ENCODE measurements around the gene CBX1. TPM values are rescaled to one million over a fixed set of nuclear protein-coding genes. Genes with fewer than 3 reads are reported as not detected.
"Not testable (repeated sequence)": the region's sequence is repeated elsewhere in the genome, so short reads cannot be mapped to it uniquely, and the experiment has no call there.

CBX1 gene
- total RNA-seq, 3 donors from 2014 or later: 53.2 to 64.4 (median 60.8) TPM

GRCh38 chr17:48043176-48043575, 58.1 kb downstream of the CBX1 start:
- Mint-ChIP-seq H3K9me3 (no peaks in the 10 kb centered on the region), H3K27me3 (ENCODE audit: low read depth) (peaks cover 6% of the 10 kb centered on the region), H3K4me3 (no peak overlapping the region), H3K4me1 (ENCODE audit: low read depth) (peaks cover 17% of the 10 kb centered on the region), H3K36me3 (ENCODE audit: insufficient read depth) (no peaks in the 10 kb centered on the region)
- DNase-seq (no peak), ATAC-seq (no peak)

DNA sequence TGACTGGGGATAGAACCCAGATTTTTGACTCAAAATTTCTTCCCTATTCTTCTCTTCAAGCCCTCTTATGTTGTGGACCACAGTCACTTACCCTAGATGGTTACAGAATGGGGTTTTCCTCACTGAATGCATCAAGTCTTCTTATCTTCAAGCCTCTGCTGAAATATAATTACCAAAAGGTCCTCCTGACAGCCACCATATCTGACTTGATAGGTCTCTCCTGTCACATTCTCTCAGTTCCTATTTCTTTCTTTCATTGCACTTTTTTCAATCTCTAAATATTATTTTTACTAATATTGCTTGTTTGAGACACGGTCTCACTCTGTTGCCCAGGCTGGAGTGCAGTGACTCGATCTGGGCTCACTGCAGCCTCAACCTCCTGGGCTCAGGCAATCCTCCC, 62.6 kb downstream of the CBX1 start:
- Mint-ChIP-seq H3K4me3 (no peak overlapping the region), H3K4me1 (ENCODE audit: low read depth) (peaks cover 12% of the 10 kb centered on the region), H3K9me3 (no peaks in the 10 kb centered on the region), H3K27me3 (ENCODE audit: low read depth) (peaks cover 19% of the 10 kb centered on the region), H3K36me3 (ENCODE audit: insufficient read depth) (no peaks in the 10 kb centered on the region)
- no peak for DNase-seq
- ATAC-seq: no peak

- Mint-ChIP-seq H3K9me3 (no peaks in the 10 kb centered on the region), H3K4me1 (ENCODE audit: low read depth) (peaks cover 12% of the 10 kb centered on the region), H3K36me3 (ENCODE audit: insufficient read depth) (no peaks in the 10 kb centered on the region), H3K4me3 (peak overlapping the region; percentile 83), H3K27me3 (ENCODE audit: low read depth) (peaks cover 26% of the 10 kb centered on the region)
- ATAC-seq (peak in 1 of 2 donors; percentile 15), DNase-seq (no peak)
Observed at GRCh38 chr17:48037838-48038323, 63.4 kb downstream of the CBX1 start.

DNA sequence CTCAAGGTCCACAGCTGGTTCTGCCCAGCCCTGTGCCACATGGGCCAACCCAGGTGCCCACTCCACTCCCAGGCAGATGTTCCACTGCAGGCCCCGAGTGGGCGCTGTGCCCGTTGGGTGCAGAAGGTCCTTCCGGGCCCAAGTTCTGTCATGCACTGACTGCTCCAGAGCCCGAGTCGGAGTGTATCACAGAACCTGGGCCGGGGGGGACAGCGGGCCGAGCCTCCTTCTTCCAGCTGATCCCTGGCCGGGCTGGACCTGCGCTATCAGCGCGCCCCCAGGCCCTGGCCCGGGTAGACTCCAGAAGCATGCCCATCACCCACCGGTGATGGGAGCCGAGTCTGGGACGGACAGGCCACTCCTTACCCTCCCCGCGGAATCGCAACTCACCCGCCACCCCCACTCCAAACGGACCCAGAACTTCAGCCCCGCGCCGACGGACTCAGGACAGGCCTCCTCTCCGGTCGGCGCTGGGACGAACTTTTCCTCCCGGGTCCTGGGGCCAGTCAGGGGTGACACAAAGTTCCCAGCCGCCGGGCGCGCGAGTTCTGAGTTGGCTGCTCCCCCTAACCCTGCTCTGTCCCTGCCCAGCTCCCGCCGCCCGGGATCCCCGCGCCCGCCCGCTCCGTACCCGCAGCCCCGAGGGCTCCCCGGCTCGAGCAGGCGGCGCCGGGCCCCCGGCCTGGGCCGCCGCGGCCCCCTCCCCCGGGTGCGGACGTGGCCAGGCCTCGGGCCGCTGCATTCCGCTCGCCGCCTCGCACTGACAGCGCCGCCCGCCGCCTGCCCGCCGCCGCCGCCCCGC, 64.0 kb downstream of the CBX1 start, which contains the start of gene COPZ2:
COPZ2 (minus strand) TSS at position 762 of the 802 bp plus-strand sequence; CDS start at position 742, 20 bp downstream.
- Mint-ChIP-seq H3K4me1 (ENCODE audit: low read depth) (peaks cover 12% of the 10 kb centered on the region), H3K27me3 (ENCODE audit: low read depth) (peaks cover 30% of the 10 kb centered on the region), H3K36me3 (ENCODE audit: insufficient read depth) (no peaks in the 10 kb centered on the region), H3K9me3 (no peaks in the 10 kb centered on the region), H3K4me3 (peak within 1 kb of the TSS; percentile 83)
- ATAC-seq: peak; percentile 92
- peak; percentile 49 for DNase-seq

DNA sequence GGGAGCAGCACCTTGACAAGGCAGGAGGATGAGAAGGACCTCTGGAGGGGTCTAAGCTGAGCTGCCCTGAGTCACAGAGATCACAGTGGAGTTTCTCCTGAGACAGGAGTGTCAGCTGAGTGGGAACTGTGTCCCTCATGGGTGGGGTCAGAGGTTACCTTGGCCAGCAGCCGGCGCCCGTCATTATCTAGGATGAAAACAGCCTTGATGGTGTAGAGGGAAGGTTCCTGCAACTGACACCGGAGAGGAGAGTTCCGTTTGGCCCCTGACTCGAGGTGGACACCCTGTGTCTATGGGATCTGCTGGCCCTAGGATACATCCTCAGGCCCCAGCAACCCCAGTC, 64.6 kb downstream of the CBX1 start:
- ATAC-seq (no peak), DNase-seq (no peak)
- Mint-ChIP-seq H3K36me3 (ENCODE audit: insufficient read depth) (no peaks in the 10 kb centered on the region), H3K9me3 (no peaks in the 10 kb centered on the region), H3K27me3 (ENCODE audit: low read depth) (peaks cover 33% of the 10 kb centered on the region), H3K4me1 (ENCODE audit: low read depth) (peaks cover 12% of the 10 kb centered on the region), H3K4me3 (peak overlapping the region; percentile 80)

- H3K4me3 Mint-ChIP-seq; H3K9me3 Mint-ChIP-seq; DNase-seq; ATAC-seq; H3K36me3 Mint-ChIP-seq (ENCODE audit: insufficient read depth): not testable (repeated sequence)
- H3K4me1 Mint-ChIP-seq (ENCODE audit: low read depth): peaks cover 12% of the 10 kb centered on the region
- peaks cover 46% of the 10 kb centered on the region for H3K27me3 Mint-ChIP-seq (ENCODE audit: low read depth)
Observed at GRCh38 chr17:48034734-48035133, 66.5 kb downstream of the CBX1 start.

DNA sequence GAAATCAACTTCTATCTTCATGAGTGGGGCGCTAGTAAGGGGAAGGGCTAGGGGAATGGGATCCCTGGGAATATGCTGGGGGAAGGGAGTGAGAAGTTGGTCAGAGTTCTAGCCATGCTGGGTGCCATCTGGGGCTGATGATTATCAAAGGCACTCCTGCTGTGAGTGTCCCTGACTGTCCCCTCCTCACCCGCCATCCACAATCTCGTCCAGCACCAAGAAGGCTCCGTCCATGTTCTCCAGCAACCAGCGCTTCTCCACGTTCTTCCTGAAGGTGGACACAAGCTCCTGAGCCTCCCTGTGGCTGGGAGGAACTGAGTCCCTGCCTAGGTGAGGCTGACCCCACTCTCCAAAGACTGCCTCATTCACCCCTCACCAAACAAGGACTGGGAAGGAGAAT, 69.3 kb downstream of the CBX1 start:
- ATAC-seq (no peak), DNase-seq (no peak)
- Mint-ChIP-seq H3K4me1 (ENCODE audit: low read depth) (peaks cover 5% of the 10 kb centered on the region), H3K9me3 (no peaks in the 10 kb centered on the region), H3K27me3 (ENCODE audit: low read depth) (peaks cover 39% of the 10 kb centered on the region), H3K36me3 (ENCODE audit: insufficient read depth) (no peaks in the 10 kb centered on the region), H3K4me3 (no peak overlapping the region)

DNA sequence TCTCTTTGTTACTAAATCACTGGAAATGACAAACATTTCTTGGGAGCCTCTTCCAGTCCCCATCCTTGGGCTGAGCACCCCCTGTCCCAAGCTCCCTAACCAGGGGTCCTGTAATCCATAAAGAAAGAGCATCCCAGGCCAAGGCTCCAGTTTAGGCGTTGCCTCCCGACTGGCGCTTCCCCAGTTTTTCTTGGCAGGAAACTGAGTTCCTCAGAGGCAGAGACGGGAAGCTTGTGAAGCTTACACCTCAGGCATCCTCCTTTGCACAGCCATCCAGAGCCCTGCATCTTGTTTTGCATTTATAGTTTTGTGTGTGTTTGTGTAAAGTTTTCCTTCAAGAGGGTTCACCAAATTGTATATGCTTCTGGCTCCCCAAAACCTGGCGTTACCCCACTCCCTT, 70.7 kb downstream of the CBX1 start:
- Mint-ChIP-seq H3K9me3 (no peaks in the 10 kb centered on the region), H3K27me3 (ENCODE audit: low read depth) (peaks cover 35% of the 10 kb centered on the region), H3K4me3 (no peak overlapping the region), H3K4me1 (ENCODE audit: low read depth) (peaks cover 14% of the 10 kb centered on the region), H3K36me3 (ENCODE audit: insufficient read depth) (no peaks in the 10 kb centered on the region)
- no peak for DNase-seq
- ATAC-seq: no peak

- no peaks in the 10 kb centered on the region for H3K36me3 Mint-ChIP-seq (ENCODE audit: insufficient read depth)
- peaks cover 28% of the 10 kb centered on the region for H3K4me1 Mint-ChIP-seq (ENCODE audit: low read depth)
- H3K27me3 Mint-ChIP-seq (ENCODE audit: low read depth): peaks cover 34% of the 10 kb centered on the region
- ATAC-seq (no peak), DNase-seq (no peak)
- H3K4me3 Mint-ChIP-seq: no peak overlapping the region
- no peaks in the 10 kb centered on the region for H3K9me3 Mint-ChIP-seq
Observed at GRCh38 chr17:48028736-48029135, 72.5 kb downstream of the CBX1 start.

GRCh38 chr17:48027322-48027981, 73.8 kb downstream of the CBX1 start:
- H3K4me3 Mint-ChIP-seq: no peak overlapping the region
- H3K27me3 Mint-ChIP-seq (ENCODE audit: low read depth): peaks cover 30% of the 10 kb centered on the region
- no peak for DNase-seq
- ATAC-seq: no peak
- no peaks in the 10 kb centered on the region for H3K36me3 Mint-ChIP-seq (ENCODE audit: insufficient read depth)
- no peaks in the 10 kb centered on the region for H3K9me3 Mint-ChIP-seq
- peaks cover 33% of the 10 kb centered on the region for H3K4me1 Mint-ChIP-seq (ENCODE audit: low read depth)

DNA sequence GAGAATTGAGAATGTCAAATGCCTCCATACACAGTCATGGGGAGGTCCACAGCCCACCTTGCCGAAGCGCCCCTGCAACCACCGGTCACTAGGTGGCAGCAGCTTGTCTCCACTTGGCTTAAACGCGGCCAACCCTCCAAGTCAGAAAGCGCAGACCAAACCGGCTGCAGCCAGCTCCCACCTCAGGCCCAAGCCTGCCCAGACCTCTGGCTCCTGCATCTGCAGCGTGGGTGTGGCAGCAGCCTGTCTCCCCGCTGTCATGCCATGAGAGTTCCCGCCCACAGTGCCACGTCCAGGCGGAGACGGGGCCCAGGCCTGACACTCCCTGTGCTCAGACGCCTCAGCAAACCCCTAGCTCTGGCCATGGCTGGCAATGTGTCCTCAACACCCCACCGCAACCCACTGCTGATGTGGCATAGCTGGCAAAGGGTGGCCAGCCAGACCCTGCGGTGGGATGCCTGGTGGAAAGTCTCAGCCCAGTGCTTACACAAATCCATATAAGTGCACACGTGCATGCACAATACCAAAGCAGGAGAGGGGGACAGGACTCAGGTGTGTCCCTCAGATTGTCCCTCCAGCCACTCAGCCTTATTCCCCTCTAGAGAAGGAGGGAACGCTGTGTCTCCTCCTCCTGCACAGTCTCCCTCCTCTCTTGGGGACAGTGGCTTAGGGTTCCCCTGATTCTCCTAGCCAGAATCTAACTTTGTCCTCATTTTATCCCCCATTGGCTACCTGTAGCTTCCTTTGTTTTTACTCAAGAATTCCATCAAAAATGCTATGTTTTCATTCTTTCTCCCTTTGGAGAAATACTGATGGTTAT, 74.6 kb downstream of the CBX1 start:
- H3K4me3 Mint-ChIP-seq: peak overlapping the region; percentile 35

GRCh38 chr17:48025904-48026501, 75.3 kb downstream of the CBX1 start:
- DNase-seq: no peak
- no peaks in the 10 kb centered on the region for H3K36me3 Mint-ChIP-seq (ENCODE audit: insufficient read depth)

More for the DNA sequence above, 74.6 kb downstream of the CBX1 start:
- Mint-ChIP-seq H3K9me3 (no peaks in the 10 kb centered on the region), H3K4me1 (ENCODE audit: low read depth) (peaks cover 33% of the 10 kb centered on the region), H3K27me3 (ENCODE audit: low read depth) (peaks cover 31% of the 10 kb centered on the region), H3K36me3 (ENCODE audit: insufficient read depth) (no peaks in the 10 kb centered on the region)
- DNase-seq (peak; percentile 65), ATAC-seq (peak in 1 of 2 donors; percentile 16)

GRCh38 chr17:48025040-48025903, 76.0 kb downstream of the CBX1 start:
- Mint-ChIP-seq H3K4me1 (ENCODE audit: low read depth) (peaks cover 33% of the 10 kb centered on the region), H3K27me3 (ENCODE audit: low read depth) (peaks cover 24% of the 10 kb centered on the region), H3K4me3 (peak overlapping the region; percentile 83), H3K36me3 (ENCODE audit: insufficient read depth) (no peaks in the 10 kb centered on the region), H3K9me3 (no peaks in the 10 kb centered on the region)
- peak; percentile 98 for DNase-seq
- ATAC-seq: peak; percentile 89 to 92

More at GRCh38 chr17:48025904-48026501, 75.3 kb downstream of the CBX1 start:
- Mint-ChIP-seq H3K27me3 (ENCODE audit: low read depth) (peaks cover 27% of the 10 kb centered on the region), H3K9me3 (no peaks in the 10 kb centered on the region), H3K4me3 (peak overlapping the region; percentile 35), H3K4me1 (ENCODE audit: low read depth) (peaks cover 33% of the 10 kb centered on the region)
- ATAC-seq: no peak

Measured in activated T-cell treated with anti-CD3 and anti-CD28 coated beads, Interleukin-2, amount 50 U/mL, for 4 hours (primary cell).